H1 (cell line): ENCODE measurements around the gene PFKP. TPM values are rescaled to one million over a fixed set of nuclear protein-coding genes. Genes with fewer than 3 reads are reported as not detected.

Experiments
- CTCF ChIA-PET: fragments of 300-600 bp; sonication (Branson Sonifier 250); formaldehyde crosslinking; loops from one replicate; lab custom pipeline; 2021; ENCODE audit not compliant: partially characterized antibody; lab: Charles Lee
- POLR2A ChIA-PET: fragments of 300-600 bp; sonication (Branson Sonifier 250); formaldehyde crosslinking; loops from one replicate; lab custom pipeline; 2021; ENCODE audit warnings: inconsistent platforms; ENCODE audit not compliant: partially characterized antibody; lab: Charles Lee
- DNase-seq, 2 experiments: peaks; one replicate each; pipeline versions ENCODE4 v3.0.0 to v3.0.0-alpha.2; 2010 to 2022; ENCODE audit warnings: low spot score in 2 of 2, low read depth in 1 of 2, mixed read lengths in 1 of 2
- FAIRE-seq: peaks from 2 replicates; lab custom pipeline; 2011; peaks lifted over from hg19 to GRCh38; lab: Jason Lieb, UNC
- H2AFZ ChIP-seq: 2 replicates; pipeline ENCODE4 v1.8.1; 2012; ENCODE audit warnings: low read length, inconsistent platforms
- H2AK5ac ChIP-seq: 2 replicates; pipeline ENCODE4 v1.6.1; 2013; ENCODE audit warnings: low read depth, low read length
- H2BK120ac ChIP-seq: replicated peaks from 2 replicates; pipeline ENCODE3; 2013; ENCODE audit warnings: low read depth, low read length, inconsistent platforms
- H2BK12ac ChIP-seq: 2 replicates; pipeline ENCODE4 v1.6.1; 2013; ENCODE audit warnings: low read depth, low read length
- H2BK15ac ChIP-seq: 2 replicates; pipeline ENCODE4 v1.6.1; 2013; ENCODE audit warnings: low read length
- H2BK20ac ChIP-seq: 2 replicates; pipeline ENCODE4 v1.6.1; 2013; ENCODE audit warnings: low read length
- H2BK5ac ChIP-seq: 2 replicates; pipeline ENCODE4 v1.6.1; 2013; ENCODE audit warnings: low read depth, low read length
- H3K14ac ChIP-seq: 2 replicates; pipeline ENCODE4 v1.6.1; 2013; ENCODE audit warnings: inconsistent platforms; ENCODE audit not compliant: insufficient read length
- H3K18ac ChIP-seq: 2 replicates; pipeline ENCODE4 v1.6.1; 2013; ENCODE audit warnings: low read length; ENCODE audit errors: extremely low read depth
- H3K23ac ChIP-seq: 2 replicates; pipeline ENCODE4 v1.6.1; 2013; ENCODE audit warnings: inconsistent platforms; ENCODE audit not compliant: insufficient read length
- H3K23me2 ChIP-seq: 2 replicates; pipeline ENCODE4 v1.6.1; 2013; ENCODE audit warnings: low read depth, low read length
- H3K27ac ChIP-seq: 2 replicates; pipeline ENCODE4 v1.6.1; 2011; ENCODE audit warnings: low read depth, low read length, inconsistent platforms
- H3K27me3 ChIP-seq, 4 experiments: replicated peaks in 1 of 4; 1 replicate in 1 of 4; 2 replicates in 3 of 4; pipeline versions ENCODE4 v1.6.1 to v1.8.1; 2011 to 2013; ENCODE audit warnings: low read length in 3 of 4, mild to moderate bottlenecking in 3 of 4, inconsistent platforms in 2 of 4, mixed read lengths in 2 of 4, moderate library complexity in 1 of 4; ENCODE audit not compliant: control insufficient read depth in 3 of 4, insufficient read depth in 3 of 4; ENCODE audit errors: extremely low read depth in 1 of 4
- H3K36me3 ChIP-seq, 4 experiments: 2 replicates each; pipeline versions ENCODE4 v1.6.1 to v1.8.1; 2011 to 2013; ENCODE audit warnings: mild to moderate bottlenecking in 4 of 4, low read length in 3 of 4, moderate library complexity in 2 of 4, control low read depth in 1 of 4, inconsistent platforms in 1 of 4; ENCODE audit not compliant: insufficient read depth in 4 of 4, control insufficient read depth in 2 of 4
- H3K4ac ChIP-seq: replicated peaks from 2 replicates; pipeline ENCODE3; 2013; ENCODE audit warnings: low read length, low read depth, mixed read lengths, inconsistent platforms; ENCODE audit not compliant: insufficient read length
- H3K4me1 ChIP-seq, 4 experiments: replicated peaks in 1 of 4; 1 replicate in 1 of 4; 2 replicates in 3 of 4; pipeline versions ENCODE4 v1.6.1 to v1.8.1; 2011 to 2013; ENCODE audit warnings: low read length in 3 of 4, inconsistent platforms in 2 of 4, mixed read lengths in 1 of 4; ENCODE audit not compliant: insufficient read depth in 4 of 4, control insufficient read depth in 3 of 4
- H3K4me2 ChIP-seq, 2 experiments: 2 replicates each; pipeline versions ENCODE4 v1.6.1 to v1.8.1; 2011 to 2013; ENCODE audit warnings: low read depth in 2 of 2, low read length in 2 of 2, control low read depth in 1 of 2, inconsistent platforms in 1 of 2, mild to moderate bottlenecking in 1 of 2; ENCODE audit not compliant: insufficient read depth in 1 of 2
- H3K4me3 ChIP-seq, 4 experiments: fragments of 200-600, 300-600 bp in 1 of 4; sonication (generic), shearing (Covaris generic), sonication (Bioruptor Twin) in 1 of 4; 2 replicates each; pipeline versions ENCODE4 v1.5.1 to v1.8.1; 2011 to 2016; ENCODE audit warnings: low read length in 4 of 4, low read depth in 3 of 4, control low read depth in 2 of 4, inconsistent platforms in 2 of 4, mild to moderate bottlenecking in 2 of 4, mixed read lengths in 1 of 4, moderate library complexity in 1 of 4; ENCODE audit not compliant: insufficient read depth in 2 of 4; ENCODE audit errors: extremely low read depth in 1 of 4
- H3K56ac ChIP-seq: replicated peaks from 2 replicates; pipeline ENCODE3; 2013; ENCODE audit warnings: low read depth, mild to moderate bottlenecking, mixed read lengths, low read length, inconsistent platforms; ENCODE audit not compliant: insufficient read length
- H3K79me1 ChIP-seq: 2 replicates; pipeline ENCODE4 v1.6.1; 2013; ENCODE audit warnings: low read depth, low read length, control low read depth
- H3K79me2 ChIP-seq, 2 experiments: 2 replicates each; pipeline versions ENCODE4 v1.6.1 to v1.8.1; 2012 to 2013; ENCODE audit warnings: low read length in 2 of 2, mild to moderate bottlenecking in 2 of 2, inconsistent platforms in 1 of 2; ENCODE audit not compliant: insufficient read depth in 2 of 2, control insufficient read depth in 1 of 2
- H3K9ac ChIP-seq, 4 experiments: replicated peaks in 1 of 4; 1 replicate in 1 of 4; 2 replicates in 3 of 4; pipeline versions ENCODE4 v1.6.1 to v1.8.1; 2011 to 2013; ENCODE audit warnings: low read depth in 3 of 4, low read length in 3 of 4, control low read depth in 2 of 4, mild to moderate bottlenecking in 2 of 4, moderate library complexity in 2 of 4, inconsistent platforms in 1 of 4; ENCODE audit errors: extremely low read depth in 1 of 4
- H3K9me3 ChIP-seq, 2 experiments: 2 replicates each; pipeline versions ENCODE4 v1.6.1 to v1.8.1; 2012 to 2013; ENCODE audit warnings: mild to moderate bottlenecking in 2 of 2, moderate library complexity in 2 of 2, control low read depth in 1 of 2, inconsistent platforms in 1 of 2, low read depth in 1 of 2, low read length in 1 of 2, mixed read lengths in 1 of 2; ENCODE audit not compliant: insufficient read depth in 2 of 2
- H4K20me1 ChIP-seq, 2 experiments: replicated peaks in 1 of 2; 2 replicates each; pipeline versions ENCODE3 to v1.8.1; 2011 to 2013; ENCODE audit warnings: inconsistent platforms in 2 of 2, low read length in 2 of 2, mild to moderate bottlenecking in 1 of 2; ENCODE audit not compliant: insufficient read depth in 2 of 2, control insufficient read depth in 1 of 2
- H4K5ac ChIP-seq: 2 replicates; pipeline ENCODE4 v1.6.1; 2013; ENCODE audit warnings: low read length, low read depth, mixed read lengths, inconsistent platforms; ENCODE audit not compliant: insufficient read length
- H4K8ac ChIP-seq: 2 replicates; pipeline ENCODE4 v1.8.0; 2013; ENCODE audit warnings: mild to moderate bottlenecking, moderate library complexity, low read length, inconsistent platforms; ENCODE audit not compliant: insufficient read depth; ENCODE audit errors: extremely low read depth
- H4K91ac ChIP-seq: replicated peaks from 2 replicates; pipeline ENCODE3; 2013; ENCODE audit warnings: low read length, mixed read lengths, inconsistent platforms; ENCODE audit not compliant: insufficient read length
- RNF2 ChIP-seq: fragments of 200-900, 300-1000 bp; sonication (generic); IDR thresholded peaks from 2 replicates; pipeline ENCODE4 v1.7.1; 2016; ENCODE audit warnings: borderline replicate concordance, low read depth, mild to moderate bottlenecking, antibody characterized with exemption, low read length; ENCODE audit not compliant: poor library complexity, severe bottlenecking; ENCODE audit errors: missing control alignments
- SAP30 ChIP-seq: fragments of 300-600 bp; sonication (generic); IDR thresholded peaks from 2 replicates; pipeline ENCODE4 v1.7.1; 2012; ENCODE audit warnings: low read length, moderate library complexity, mild to moderate bottlenecking, inconsistent platforms; ENCODE audit not compliant: insufficient read depth, insufficient replicate concordance
- SRF ChIP-seq: IDR thresholded peaks from 2 replicates; pipeline ENCODE4 v1.6.1; 2011; ENCODE audit warnings: mild to moderate bottlenecking, low read depth, low read length, moderate library complexity
- WGBS, 2 experiments: shearing (Covaris generic) in 1 of 2; methylation state at CpG; one replicate each; pipeline versions ENCODE4 v1.1.6 to v1.1.7; 2013 to 2015; ENCODE audit warnings: low lambda C conversion rate in 2 of 2, mixed read lengths in 2 of 2, inconsistent platforms in 1 of 2, low coverage in 1 of 2, missing lambda C conversion rate in 1 of 2; ENCODE audit not compliant: insufficient replicate concordance in 2 of 2, insufficient coverage in 1 of 2, insufficient read length in 1 of 2; ENCODE audit errors: extremely low coverage in 1 of 2, missing lambda C conversion rate in 1 of 2; 5-methylcytosine and 5-hydroxymethylcytosine counted together
- polyA plus RNA-seq, 7 experiments: library from polyadenylated mRNA; depleted of rRNA in 3 of 7; stranded (reverse) in 5 of 7; unstranded in 2 of 7; fragments of >200 nt in 5 of 7; fragments of 200-250 nt in 2 of 7; gene quantifications; 1 replicate in 5 of 7; 2 replicates in 1 of 7; 4 replicates in 1 of 7; pipeline versions ENCODE4 v1.2.1 to v1.2.3, GENCODE V29; 2011 to 2013; ENCODE audit warnings: missing spikeins in 2 of 7, mixed read lengths in 2 of 7
- total RNA-seq: library from RNA; stranded (reverse); fragmentation: NEBNext Ultra II Directional; extraction: Animal tissue kit (Norgen Biotek cat#: 25700); gene quantifications from 2 replicates; pipeline ENCODE4 v1.2.1, GENCODE V29; 2021

Gene PFKP
- total and polyA plus RNA-seq, 2 of the 8 experiments (the other 6 are each of a cell fraction or from before 2014, with no cell fraction given), result 51.2 to 128 TPM

DNA sequence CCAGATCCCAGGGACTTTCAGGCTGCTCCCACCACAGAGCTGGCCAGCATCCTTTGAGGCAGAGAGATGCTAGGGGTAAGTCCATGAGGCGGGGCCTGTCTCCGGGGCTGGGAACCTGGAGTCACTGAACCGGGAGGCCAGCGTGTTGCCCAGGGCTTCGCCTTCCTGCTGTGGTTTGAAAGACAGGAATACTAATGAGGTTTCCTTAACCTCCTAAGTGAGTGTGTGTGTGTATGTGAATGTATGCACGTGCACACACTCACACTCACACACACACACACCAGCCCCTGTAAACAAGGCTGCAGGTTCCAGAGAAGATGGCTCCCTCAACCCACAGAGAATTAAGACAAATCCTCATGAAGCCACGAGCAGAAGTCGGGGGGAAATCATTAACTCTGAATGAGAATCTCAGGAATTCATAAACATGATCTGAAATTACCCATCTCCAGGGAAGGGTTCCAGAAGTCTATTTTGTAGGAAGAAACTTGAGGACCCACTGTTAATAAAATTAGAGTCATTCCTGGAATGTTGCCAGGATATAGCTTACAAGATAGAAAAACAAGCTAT is 20.3 kb upstream of the PFKP start:
- ChIA-PET POLR2A (interaction anchor here (1.2 kb wide), 1 partner anchor 19 kb away, joined by 3 read pairs; no protein-coding TSS in a partner anchor), CTCF (interaction anchor here (0.6 to 1.8 kb wide), 4 partner anchors 69 to 149 kb away, joined by 3 to 5 read pairs (median 4); no protein-coding TSS in a partner anchor)
- FAIRE-seq (no peak), DNase-seq (no peak)
- Histone ChIP-seq H2BK5ac (no peak overlapping the region), H3K9ac (no peak overlapping the region), H3K36me3 (no peaks in the 10 kb centered on the region), H2AFZ (no peak overlapping the region), H3K4me2 (no peak overlapping the region), H3K23me2 (peaks cover 2% of the 10 kb centered on the region; the same call in 1 of the 2 replicates), H2BK20ac (no peak overlapping the region), H3K56ac (no peak overlapping the region), H3K27me3 (no peaks in the 10 kb centered on the region), H2AK5ac (no peak overlapping the region), H2BK120ac (no peak overlapping the region), H3K14ac (no peak overlapping the region), H2BK12ac (peak overlapping the region; percentile 96; the same call in 1 of the 2 replicates), H3K27ac (no peak overlapping the region), H3K4me3 (no peak overlapping the region), H2BK15ac (no peak overlapping the region), H3K18ac (no peak overlapping the region), H4K20me1 (no peaks in the 10 kb centered on the region), H4K8ac (no peak overlapping the region), H4K5ac (no peak overlapping the region), H3K79me2 (no peaks in the 10 kb centered on the region), H3K79me1 (no peaks in the 10 kb centered on the region), H4K91ac (no peak overlapping the region), H3K9me3 (no peaks in the 10 kb centered on the region), H3K4me1 (peaks cover 0 to 21% (median 11%) of the 10 kb centered on the region in 4 experiments; a peak in 5 of 7 replicates), H3K23ac (no peak overlapping the region), H3K4ac (no peak overlapping the region)
- WGBS, 2 experiments, result 70% methylated on average over 8 of the region's 8 CpGs; no CpG with 5 or more reads in 1 of the 2 experiments
- no peak for TF ChIP-seq SAP30
- no peak for TF ChIP-seq RNF2
- no peak for TF ChIP-seq SRF
